Hepatic stellate cell (primary cell): ENCODE measurements around the gene MYO1D.
"Not testable (repeated sequence)": the region's sequence is repeated elsewhere in the genome, so short reads cannot be mapped to it uniquely, and the experiment has no call there.

Source experiments
- DNase-seq: peaks from one replicate; pipeline ENCODE4 v3.0.0; 2011; ENCODE audit warnings: low spot score

Gene MYO1D

DNA sequence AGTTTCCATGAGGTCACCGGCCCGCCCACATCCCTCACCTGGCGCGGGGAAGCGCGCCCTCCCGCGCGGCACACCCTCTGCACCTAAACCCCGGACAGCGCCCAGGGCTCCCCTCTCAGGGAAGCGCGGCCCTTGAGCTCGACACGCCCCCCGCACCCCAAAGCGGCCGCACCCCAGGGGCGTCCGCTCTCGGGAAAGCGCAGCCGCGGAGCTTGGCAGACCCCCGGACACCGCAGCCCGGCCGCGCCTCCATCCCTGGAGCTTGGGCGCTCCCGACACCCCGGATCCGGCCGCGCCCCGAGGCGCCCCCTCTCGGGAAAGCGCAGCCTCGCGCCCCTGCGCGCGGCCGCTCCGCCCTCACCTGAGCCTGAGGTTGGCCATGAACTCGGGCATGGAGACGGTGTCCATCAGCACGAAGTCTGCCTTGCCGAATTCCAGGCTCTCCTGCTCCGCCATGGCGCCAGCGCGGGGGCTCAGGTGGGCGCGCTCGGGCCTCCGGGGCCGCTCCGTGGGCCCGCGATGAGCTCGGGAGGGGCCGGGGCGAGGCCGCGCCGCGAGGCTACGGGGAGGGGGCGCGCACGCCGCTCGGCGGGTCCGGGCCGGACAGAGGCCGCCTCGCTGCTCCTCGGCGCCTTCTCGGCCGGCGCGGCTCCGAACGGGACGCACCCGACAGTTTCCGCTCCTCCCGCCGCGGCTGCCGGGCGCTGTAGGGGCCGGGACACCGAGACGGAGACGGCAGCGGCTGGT, at the start of gene MYO1D:
TSS of gene MYO1D (minus strand) at position 708 of the 747 bp plus-strand sequence. CDS start at position 456, 252 bp downstream.
- peak; percentile 40 for DNase-seq

DNA sequence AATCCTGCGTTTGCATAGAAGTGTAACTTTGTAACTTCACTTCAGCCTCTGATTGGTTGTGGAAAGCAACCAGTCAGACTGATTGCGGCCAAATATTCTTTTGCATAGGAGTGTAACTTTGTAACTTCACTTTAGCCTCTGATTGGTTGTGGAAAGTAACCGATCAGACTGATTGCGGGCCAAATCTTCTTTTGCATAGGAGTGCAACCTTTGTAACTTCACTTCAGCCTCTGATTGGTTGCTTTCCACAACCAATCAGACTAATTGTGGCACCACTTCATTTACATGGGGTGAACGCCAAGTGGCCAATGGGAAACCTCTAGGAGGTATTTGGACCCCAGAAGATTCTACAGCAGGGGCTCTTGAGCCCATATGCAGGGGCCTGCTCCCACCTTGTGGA, 49.3 kb upstream of the MYO1D start:
- no peak for DNase-seq

DNA sequence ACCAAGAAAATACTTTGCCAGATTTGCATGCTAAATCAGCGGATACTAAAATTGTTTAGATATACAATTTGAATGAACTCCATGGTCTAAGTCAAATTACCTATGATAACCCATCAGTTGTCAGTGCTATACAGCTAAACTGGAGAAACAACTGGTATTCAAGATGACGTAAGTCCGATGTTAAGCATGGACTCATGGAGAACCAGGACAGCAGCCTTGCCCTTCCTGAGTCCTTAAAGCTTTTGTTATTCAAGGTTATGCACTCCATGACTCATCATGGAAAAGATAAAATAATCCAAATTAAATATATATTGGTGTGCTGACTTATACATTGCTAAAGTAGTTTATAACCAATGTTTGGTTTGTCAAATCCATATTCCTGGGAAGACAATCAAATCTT, 47.0 kb upstream of the MYO1D start:
- DNase-seq, result not testable (repeated sequence)

DNA sequence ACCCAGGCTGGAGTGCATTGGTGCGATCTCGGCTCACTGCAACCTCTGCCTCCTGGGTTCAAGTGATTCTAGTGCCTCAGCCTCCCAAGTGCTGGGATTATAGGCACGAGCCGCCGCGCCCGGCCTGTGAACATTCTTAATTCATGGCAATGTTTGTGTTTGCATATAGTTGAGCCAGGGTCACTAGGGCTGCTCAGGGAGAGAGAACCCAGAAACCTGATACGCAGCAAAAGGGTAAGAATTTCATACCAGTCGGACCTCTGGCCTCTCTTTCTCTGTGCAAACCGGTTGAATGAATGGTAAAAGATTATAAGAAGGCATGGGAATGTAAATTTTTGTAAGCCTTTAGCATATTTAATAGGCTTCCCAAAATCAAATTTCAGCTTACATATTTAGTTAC, 44.1 kb upstream of the MYO1D start:
- DNase-seq, result no peak

DNA sequence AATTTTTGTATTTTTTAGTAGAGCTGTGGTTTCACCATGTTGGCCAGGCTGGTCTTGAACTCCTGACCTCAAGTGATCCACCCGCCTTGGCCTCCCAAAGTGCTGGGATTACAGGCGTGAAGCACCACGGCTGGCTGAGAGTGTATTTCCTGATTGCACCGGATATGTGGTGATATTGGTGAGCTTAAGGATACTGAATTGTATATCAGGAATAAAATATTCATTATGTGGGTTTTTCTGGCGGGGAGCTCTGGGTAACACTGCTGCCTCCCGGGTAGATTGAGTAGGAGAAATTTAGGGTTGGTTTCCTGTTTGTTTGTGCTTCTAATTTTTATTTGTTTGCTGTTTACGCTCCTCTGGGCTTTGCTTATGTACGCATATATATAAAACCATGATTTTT, 43.4 kb upstream of the MYO1D start:
- DNase-seq, result no peak

DNA sequence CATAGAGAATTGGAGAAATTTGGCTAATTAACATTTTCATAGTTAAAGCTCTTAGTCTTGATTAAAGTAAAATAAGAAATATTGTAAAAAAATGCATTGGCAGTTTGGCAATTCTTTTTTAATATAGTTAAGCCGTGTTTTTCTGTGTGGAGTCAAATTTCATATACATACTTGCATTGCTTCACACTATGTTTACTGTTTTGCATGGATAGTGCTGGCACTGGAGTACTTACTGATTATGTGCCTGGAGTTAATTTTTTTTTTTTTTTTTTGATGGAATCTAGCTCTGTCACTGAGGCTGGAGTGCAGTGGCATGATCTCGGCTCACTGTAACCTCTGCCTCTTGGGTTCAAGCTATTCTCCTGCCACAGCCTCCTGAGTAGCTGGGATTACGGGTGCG, 43.0 kb upstream of the MYO1D start:
- not testable (repeated sequence) for DNase-seq

DNA sequence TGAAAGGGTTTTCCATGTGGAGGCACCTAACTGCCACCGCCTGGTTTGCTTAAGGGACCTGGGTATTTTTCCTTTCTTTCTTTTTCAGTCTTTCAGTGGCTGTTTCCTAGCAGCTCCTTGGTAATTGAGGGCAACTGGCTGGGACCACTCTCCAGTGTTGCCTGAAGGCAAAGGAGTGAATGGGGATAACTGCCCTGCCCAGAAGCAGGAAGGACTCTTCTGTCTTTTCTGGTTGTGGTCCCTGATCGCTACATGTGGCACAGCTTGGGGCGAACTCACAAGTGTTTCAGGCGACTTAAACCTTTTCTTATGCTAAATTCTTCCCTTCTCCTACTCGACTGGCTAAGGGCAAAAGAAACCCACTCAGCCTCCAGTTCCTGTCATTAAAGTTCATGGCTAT, 40.9 kb upstream of the MYO1D start:
- no peak for DNase-seq

DNA sequence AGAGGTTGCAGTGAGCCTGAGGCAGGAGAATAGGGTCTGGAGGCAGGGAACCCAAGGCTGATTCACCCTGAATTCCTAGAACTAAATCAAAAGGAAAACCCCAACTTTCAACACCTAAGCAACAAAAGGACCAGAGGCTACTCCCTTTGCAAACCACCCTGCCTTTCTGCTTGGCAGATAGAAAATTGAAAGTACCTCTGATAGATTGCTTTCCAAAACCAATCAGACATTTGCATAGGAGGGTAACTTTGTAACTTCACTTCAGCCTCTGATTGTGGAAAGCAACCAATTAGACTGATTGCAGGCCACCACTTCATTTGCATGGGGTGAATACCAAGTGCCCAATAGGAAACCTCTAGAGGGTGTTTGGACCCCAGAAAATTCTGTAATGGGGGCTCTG, 40.2 kb upstream of the MYO1D start:
- no peak for DNase-seq

DNA sequence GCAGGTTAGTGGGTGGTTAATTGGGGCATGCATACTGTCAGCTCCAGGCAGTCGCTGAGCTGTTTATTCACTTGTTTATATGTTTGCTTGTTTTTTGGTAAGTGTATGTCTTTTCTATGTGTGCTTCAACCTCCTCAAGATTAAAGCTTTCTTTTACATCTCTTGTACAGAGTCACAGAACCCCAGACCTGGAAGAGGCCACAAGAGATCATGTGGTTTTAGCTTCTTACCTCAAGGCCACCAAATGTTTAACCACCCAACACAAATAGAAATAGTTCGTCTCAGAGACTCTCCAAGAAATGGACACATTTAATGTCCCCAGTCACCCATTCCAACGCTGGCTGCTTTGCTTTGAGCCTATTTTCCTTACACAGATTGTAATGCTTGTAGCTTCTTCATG, 39.2 kb upstream of the MYO1D start:
- DNase-seq, result no peak

DNA sequence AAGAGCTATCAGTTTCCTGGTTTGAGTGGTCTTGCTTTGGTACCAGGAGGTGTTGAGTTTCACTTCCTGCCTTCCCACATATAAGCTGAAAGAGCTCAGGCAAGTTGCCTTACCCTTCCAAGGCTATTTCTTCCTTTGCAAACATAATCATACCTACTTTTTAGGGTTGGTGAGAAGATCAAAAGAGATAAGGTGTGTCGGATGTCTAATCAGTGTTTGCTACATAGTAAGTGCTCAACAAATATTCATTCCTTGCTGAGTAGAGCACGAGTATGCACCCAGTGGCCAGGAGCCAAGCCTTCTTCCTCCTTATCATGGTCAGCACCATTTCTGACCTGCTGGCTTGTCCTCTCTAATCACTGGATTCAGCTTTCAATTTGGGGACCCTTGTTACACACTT, 38.3 kb upstream of the MYO1D start:
- no peak for DNase-seq

DNA sequence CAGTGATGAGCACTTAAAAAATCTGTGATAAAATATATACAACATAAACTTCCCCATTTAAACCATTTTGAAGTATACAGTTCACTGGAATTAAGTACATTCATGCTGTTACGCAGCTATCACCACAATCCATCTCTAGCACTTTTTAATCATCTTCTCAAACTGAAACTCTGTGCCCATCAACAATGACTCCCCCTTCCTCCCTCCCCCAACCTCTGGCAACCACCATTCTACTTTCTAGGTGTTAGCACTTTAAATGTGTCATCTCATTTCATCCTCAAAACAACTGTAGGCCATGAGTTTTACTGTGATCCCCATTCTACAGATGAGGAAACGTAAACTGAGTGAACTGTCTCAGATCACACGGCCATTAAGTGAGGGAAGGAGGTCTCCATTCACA, 37.3 kb upstream of the MYO1D start:
- DNase-seq, result no peak

DNA sequence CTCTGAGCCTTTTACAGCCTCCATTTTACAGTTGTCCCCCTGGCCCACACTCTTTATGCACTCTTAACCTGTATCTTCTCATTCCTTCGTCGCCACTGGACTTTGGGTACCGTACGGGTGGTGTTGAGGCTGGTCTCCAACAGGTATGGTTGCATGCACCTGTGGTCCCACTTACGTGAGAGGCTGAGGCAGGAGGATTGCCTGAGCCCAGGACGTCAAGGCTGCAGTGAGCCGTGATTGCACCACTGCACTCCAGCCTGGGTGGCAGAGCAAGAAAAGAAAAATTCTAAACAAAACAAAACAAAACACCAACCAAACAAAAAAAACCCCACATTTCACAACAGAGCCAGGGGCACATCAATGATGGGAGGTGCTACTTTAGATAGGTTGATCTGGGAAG, 36.7 kb upstream of the MYO1D start:
- no peak for DNase-seq

DNA sequence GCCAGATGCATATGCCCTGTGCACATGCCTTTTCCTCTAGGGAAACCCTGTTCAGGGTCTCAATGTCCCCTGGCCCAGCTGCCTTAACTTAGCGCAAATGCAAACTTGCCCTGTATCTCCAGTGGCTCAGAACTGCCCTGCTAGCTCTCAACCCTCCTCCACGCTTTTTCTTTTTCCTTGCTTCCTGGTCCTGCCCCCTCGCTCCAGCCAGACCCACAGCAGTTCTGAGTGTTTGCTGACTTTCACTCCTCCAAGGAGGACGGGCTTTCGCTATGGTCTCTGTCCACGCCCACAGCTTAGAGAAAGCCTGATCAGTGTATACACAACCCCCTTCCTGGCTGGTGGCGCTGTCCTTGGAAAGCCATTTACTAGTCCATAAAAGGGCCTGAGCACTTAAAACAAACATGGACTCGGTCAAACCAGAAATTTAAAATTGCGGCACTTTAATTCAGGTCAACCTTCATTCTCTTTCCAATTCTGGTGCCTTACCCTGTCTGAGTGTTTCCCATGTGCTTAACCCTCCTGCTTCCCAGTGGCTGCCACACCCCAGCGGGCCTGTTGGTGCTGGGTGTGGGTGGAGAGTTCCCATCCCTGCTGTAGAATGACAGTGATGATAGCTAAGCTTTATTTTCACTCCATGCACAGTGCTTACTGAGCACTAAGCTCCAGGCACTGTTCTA, 35.4 kb upstream of the MYO1D start:
- peak; percentile 86 for DNase-seq

DNA sequence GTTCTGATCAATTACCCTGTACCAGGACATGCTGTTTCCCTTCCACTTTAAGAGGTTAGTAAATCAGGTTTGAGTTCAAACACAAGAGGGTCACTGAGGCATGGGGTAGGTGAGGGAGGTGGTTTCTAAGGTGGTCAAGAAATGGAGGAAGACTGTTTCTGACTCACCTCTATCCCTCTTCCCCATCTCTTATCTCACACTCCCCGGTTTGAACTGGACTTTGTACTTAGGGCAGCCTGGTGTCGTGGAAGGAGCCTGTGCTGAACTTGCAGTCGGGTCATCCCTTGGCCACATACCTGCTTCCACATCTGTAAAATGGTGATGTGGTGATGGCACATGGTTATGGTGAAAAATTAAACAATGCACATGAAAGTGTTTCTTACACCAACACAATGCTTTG, 33.8 kb upstream of the MYO1D start:
- DNase-seq, result no peak

DNA sequence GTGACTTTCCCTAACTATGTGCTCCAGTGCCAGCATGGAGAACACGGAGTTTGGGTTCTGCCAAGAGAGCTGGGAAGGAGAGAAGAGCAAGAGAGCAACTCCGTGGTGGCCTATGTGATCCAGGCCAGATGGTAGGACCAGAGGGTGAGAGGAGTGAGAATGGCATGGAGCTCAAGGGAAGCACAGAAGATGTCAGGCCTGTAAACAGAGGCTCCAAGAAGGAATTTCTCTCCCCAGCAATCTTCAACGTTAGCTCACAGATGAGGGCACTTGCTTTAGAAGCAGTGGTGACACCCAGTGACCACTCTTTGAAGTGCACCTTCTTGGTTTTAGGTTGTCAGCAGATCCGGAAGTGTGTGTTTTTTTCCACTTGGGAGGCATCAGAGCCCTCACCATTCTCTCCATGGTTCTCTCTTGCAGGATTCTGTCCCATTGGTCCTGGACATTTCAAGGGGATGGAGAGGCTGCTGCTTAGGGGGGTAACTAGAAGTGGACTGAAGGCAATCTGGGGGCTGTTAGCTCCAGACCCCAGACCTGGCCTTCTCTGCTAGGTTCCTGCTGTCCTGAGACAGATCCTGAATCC, 33.0 kb upstream of the MYO1D start:
- DNase-seq, result peak; percentile 79

DNA sequence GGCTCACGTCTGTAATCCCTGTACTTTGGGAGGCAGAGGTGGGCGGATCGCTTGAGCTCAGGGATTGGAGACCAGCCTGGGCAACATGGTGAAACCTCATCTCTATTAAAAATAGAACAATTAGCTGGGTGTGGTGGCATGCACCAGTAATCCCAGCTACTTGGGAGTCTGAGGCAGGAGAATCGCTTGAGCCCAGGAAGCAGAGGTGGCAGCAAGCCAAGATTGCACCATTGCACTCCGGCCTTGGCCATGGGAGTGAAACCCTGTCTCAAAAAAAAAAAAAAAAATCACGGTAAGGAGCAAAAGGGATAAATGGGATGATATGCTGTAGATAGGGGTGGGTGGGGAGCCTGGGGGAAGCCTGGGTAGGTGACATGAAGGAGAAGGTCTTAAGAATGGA, 30.7 kb upstream of the MYO1D start:
- no peak for DNase-seq

DNA sequence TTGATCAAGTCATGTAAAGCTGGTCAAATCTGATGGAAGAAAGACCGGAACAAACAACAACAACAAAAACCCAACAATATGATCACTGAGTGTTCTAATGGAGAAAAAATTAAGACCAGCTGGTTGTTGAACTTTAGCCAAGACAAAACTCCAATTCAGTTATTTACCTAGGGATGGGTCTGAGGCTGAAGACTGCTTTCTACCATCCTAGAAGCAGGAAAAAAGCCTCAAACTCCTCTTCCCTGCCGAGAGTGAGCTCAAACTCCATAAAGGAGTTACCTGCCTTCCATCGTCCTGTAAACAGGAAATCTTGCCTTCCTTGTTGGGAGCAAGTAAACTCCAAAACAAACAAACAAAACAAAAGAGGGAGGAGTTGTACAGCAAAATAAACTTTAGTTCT, 28.0 kb upstream of the MYO1D start:
- no peak for DNase-seq

DNA sequence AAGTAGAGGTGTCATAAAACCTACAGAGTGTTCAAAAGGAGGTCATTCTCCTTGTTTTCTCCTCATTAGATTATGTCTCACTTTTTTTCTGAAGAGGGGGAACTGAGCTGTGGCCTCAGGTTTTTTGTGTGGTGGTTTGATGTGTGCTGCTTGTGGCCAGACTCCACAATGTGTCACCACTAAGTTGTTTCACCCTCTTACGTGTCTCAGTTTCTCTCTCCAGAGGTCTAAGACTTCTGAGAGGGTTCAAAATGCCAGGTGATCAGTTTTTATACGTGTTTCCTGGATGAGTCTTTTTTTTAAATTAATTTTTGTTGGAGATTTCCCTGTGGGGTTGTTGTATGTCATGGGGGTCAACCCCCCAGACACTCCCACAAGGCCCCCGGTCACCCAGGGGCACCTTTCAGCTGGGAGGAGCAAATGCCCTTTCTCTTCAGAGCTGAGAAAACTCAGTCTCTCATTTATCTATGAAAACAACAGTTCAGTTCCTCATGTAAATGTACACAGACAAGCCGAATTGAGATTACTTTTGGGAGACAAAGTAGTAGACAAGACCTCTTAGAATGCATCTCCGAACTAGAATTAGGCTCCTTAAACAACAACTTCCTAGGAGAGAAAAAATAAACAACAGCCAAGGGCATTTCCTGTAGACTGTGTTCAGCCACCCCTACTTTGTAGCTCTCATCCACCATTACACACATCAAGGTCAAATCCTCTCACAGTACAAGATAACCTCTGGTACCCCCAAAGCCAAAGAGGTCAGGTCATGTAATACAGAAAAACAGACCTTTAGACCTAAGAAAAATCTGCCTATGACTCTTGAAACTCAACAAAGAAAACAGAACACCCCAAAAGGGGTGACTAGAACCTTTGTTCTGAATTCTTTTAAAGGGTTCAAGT, 27.1 kb upstream of the MYO1D start:
- no peak for DNase-seq

DNA sequence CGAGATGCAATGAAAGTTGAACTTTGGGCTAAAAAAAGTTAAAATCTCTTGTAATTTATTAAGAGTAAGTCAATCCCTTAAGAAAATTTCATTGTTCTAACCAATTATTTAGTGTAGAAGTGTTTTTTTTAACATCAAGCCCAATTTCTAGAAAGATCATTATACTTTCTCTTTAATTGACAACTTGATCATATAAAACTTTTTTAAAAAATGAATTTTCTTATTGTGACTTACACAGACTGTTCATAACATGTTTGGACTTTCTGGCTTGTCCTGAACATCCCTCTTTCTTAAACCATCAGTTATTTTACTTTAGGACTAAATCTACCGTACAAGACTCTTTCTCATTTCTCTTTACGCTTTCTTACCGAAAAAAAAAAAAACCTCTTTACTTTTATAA, 24.8 kb upstream of the MYO1D start:
- no peak for DNase-seq

DNA sequence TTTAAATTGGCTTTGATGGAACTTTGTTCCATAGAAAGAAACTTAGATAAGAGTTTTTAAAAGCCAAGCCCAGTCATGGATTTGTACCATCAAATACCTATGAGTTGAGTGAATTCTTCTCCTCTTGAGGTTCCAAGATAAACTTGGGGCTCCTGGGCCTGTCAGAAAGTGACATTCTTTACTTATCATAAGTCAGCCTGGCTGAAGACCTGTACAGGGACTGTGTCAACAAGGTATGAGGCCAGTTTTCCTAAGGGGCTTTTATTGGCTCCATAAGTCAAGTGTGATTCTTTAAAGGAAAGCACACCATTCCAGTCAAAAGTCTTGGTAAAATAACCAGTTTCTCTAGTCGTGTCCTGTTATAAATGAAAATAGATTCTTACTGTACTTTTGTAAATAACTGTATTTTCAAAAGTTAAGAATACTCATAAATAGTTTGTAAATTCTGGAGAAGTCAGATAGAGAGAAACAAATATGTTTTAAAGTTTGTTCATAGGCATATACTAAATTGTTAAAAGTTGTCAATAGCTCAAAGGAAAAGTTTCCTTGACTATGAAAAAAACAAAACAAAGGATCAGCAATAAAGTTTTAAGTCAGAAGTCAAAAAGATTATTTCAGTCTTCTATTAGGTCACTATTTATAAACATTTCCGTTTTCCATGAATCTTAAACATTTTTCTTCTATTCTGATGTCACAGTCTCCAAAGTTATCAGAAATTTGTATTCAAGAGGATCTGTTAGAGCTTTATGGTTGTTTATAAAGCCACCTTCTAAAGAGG, 22.5 kb upstream of the MYO1D start:
- DNase-seq, result no peak

DNA sequence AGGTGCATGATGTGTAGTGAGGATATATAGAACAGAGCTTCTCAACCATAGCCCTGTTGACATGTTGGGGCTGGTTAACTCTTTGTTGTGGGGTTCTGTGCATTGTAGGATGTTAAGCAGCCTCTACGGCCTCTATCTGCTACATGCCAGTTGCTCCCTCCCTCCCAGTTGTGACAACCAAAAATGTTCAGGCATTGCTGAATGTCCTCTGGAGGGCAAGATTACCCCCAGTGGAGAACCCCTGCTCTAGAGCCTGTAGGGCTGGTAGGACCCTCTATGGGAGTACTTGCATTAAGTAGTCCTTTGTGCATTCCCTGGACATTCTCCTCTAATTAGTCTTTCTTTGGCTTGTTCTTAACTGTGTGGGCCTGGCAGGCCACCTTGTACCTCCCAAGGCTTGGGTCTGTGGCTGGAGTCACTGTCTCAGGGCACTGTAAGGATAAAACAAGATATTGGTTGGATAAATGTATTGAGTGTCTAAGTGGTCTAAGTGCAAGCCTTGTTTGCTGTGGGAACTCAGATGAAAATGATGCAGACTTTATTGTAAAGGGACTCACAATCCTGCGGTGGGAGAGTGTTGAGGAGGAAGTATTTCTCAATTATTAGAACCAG, 19.8 kb upstream of the MYO1D start:
- no peak for DNase-seq
